DND-41 (cell line): Measurements from ENCODE around the gene OR13J1.

Experiments
- ATAC-seq: fragments of 200-7000 bp; cut with Tn5 transposase; 3 replicates; pipeline ENCODE4 v1.9.1; 2021; ENCODE audit warnings: low read depth; ENCODE audit not compliant: insufficient read depth
- DNase-seq: peaks from one replicate; pipeline ENCODE4 v3.0.0-alpha.2; 2020
- H2AFZ ChIP-seq: 2 replicates; pipeline ENCODE4 v1.6.0; 2012; ENCODE audit warnings: low read depth, low read length
- H3K27ac ChIP-seq: 2 replicates; pipeline ENCODE4 v1.5.1; 2012; ENCODE audit warnings: low read length, inconsistent platforms
- H3K27me3 ChIP-seq: fragments of 200-600 bp; sonication (generic); 2 replicates; pipeline ENCODE4 v1.6.0; 2012; ENCODE audit warnings: low read length, mild to moderate bottlenecking, inconsistent platforms; ENCODE audit not compliant: insufficient read depth, poor library complexity
- H3K36me3 ChIP-seq: 2 replicates; pipeline ENCODE4 v1.5.1; 2012; ENCODE audit warnings: low read length, inconsistent platforms; ENCODE audit not compliant: insufficient read depth
- H3K4me1 ChIP-seq: 2 replicates; pipeline ENCODE4 v1.5.1; 2012; ENCODE audit warnings: mild to moderate bottlenecking, low read length; ENCODE audit not compliant: insufficient read depth
- H3K4me2 ChIP-seq: 2 replicates; pipeline ENCODE4 v1.6.0; 2012; ENCODE audit warnings: mild to moderate bottlenecking, moderate library complexity, low read length, inconsistent platforms; ENCODE audit not compliant: insufficient read depth
- H3K4me3 ChIP-seq, 2 experiments: fragments of 200-600 bp in 1 of 2; shearing (Covaris generic) in 1 of 2; 2 replicates each; pipeline ENCODE4 v1.5.1; 2012 to 2016; ENCODE audit warnings: inconsistent platforms in 2 of 2, low read length in 2 of 2, mild to moderate bottlenecking in 2 of 2, low read depth in 1 of 2, moderate library complexity in 1 of 2
- H3K79me2 ChIP-seq: 2 replicates; pipeline ENCODE4 v1.6.0; 2012; ENCODE audit warnings: low read length, inconsistent platforms; ENCODE audit not compliant: insufficient read depth
- H3K9ac ChIP-seq: 2 replicates; pipeline ENCODE4 v1.6.0; 2012; ENCODE audit warnings: low read depth, mild to moderate bottlenecking, inconsistent platforms, low read length, moderate library complexity
- H3K9me3 ChIP-seq: 2 replicates; pipeline ENCODE4 v1.5.1; 2012; ENCODE audit warnings: low read length, moderate library complexity, mild to moderate bottlenecking, inconsistent platforms; ENCODE audit not compliant: insufficient read depth, severe bottlenecking
- H4K20me1 ChIP-seq: 2 replicates; pipeline ENCODE4 v1.6.0; 2012; ENCODE audit warnings: low read length; ENCODE audit not compliant: insufficient read depth
- EZH2 ChIP-seq: IDR thresholded peaks from 3 replicates; pipeline ENCODE4 v1.6.1; 2012; ENCODE audit warnings: borderline replicate concordance, low read depth, mild to moderate bottlenecking, moderate library complexity, low read length, inconsistent platforms; ENCODE audit not compliant: severe bottlenecking
- TF ChIP-seq, protein P1 (sequence below): IDR thresholded peaks from 2 replicates; pipeline ENCODE4 v1.5.1; 2012; ENCODE audit warnings: borderline replicate concordance, low read length, moderate library complexity, mild to moderate bottlenecking; ENCODE audit not compliant: poor library complexity, severe bottlenecking; ENCODE audit errors: extremely low read depth

Gene OR13J1

DNA sequence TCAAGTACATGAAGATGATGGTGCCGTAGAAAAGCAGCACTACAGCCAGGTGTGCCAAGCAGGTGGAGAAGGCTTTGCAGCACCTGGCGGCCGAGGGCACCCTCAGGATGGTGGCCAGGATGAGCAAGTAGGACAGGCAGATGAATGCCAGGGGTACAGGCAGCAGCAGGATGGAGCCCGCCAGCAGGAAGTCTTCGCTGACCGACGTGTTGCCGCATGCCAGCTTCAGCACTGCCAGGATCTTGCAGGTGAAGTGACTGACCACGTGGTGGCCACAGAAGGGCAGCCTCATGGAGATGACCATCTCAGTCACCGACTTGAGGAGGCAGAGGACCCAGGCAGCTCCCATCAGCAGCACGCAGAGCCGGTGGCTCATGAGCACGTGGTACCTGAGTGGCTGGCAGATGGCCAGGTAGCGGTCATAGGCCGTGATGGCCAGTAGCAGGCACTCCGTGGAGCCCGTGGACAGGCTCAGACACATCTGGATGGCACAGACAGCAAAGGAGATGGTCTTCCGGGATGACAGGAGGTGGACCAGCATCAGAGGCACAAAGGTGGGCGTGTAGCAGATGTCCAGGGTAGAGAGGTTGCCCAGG, 482 bp downstream of the OR13J1 start:
- H3K36me3 ChIP-seq: no peaks in the 10 kb centered on the region
- H3K79me2 ChIP-seq: no peaks in the 10 kb centered on the region
- H3K27ac ChIP-seq: no peak overlapping the region
- no peak overlapping the region for H2AFZ ChIP-seq
- H3K4me2 ChIP-seq: no peak overlapping the region
- no peak for TF ChIP-seq EZH2
- TF ChIP-seq, protein P1, sequence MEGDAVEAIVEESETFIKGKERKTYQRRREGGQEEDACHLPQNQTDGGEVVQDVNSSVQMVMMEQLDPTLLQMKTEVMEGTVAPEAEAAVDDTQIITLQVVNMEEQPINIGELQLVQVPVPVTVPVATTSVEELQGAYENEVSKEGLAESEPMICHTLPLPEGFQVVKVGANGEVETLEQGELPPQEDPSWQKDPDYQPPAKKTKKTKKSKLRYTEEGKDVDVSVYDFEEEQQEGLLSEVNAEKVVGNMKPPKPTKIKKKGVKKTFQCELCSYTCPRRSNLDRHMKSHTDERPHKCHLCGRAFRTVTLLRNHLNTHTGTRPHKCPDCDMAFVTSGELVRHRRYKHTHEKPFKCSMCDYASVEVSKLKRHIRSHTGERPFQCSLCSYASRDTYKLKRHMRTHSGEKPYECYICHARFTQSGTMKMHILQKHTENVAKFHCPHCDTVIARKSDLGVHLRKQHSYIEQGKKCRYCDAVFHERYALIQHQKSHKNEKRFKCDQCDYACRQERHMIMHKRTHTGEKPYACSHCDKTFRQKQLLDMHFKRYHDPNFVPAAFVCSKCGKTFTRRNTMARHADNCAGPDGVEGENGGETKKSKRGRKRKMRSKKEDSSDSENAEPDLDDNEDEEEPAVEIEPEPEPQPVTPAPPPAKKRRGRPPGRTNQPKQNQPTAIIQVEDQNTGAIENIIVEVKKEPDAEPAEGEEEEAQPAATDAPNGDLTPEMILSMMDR: no peak
- H3K4me1 ChIP-seq: no peaks in the 10 kb centered on the region
- no peaks in the 10 kb centered on the region for H3K27me3 ChIP-seq
- no peaks in the 10 kb centered on the region for H4K20me1 ChIP-seq
- H3K9ac ChIP-seq: no peak overlapping the region
- ATAC-seq: no peak
- H3K4me3 ChIP-seq: no peak overlapping the region
- DNase-seq: no peak
- H3K9me3 ChIP-seq: no peaks in the 10 kb centered on the region

DNA sequence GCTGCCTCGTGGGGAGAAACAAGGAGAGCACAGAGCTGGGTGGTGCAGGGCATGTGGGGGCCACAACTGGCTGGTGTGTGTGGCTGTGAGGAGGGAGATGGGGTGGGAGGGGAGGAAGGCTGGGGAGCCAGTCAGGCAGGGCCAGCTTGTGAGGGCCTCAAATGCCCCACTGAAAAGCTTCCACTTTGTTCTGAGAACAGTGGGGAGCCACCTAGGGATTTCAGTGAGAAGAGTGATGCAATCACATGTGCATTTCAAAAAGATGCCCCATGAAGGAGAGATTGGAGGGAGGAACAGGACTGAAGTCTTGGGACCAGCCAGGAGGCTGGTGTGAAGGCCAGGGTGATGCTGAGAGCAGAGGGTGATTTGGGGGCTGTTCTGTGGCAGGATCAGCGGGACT, 1.3 kb downstream of the OR13J1 start:
- H3K4me2 ChIP-seq: no peak overlapping the region
- TF ChIP-seq, protein P1: no peak
- TF ChIP-seq EZH2: no peak
- DNase-seq: no peak
- no peaks in the 10 kb centered on the region for H4K20me1 ChIP-seq
- H3K9me3 ChIP-seq: no peaks in the 10 kb centered on the region
- H3K9ac ChIP-seq: no peak overlapping the region
- no peak for ATAC-seq
- no peaks in the 10 kb centered on the region for H3K4me1 ChIP-seq
- no peak overlapping the region for H3K4me3 ChIP-seq
- H3K27ac ChIP-seq: no peak overlapping the region
- H2AFZ ChIP-seq: no peak overlapping the region
- no peaks in the 10 kb centered on the region for H3K79me2 ChIP-seq
- no peaks in the 10 kb centered on the region for H3K36me3 ChIP-seq
- H3K27me3 ChIP-seq: no peaks in the 10 kb centered on the region

- Histone ChIP-seq H3K27ac (no peak overlapping the region), H3K4me2 (no peak overlapping the region), H3K4me1 (no peaks in the 10 kb centered on the region), H3K27me3 (no peaks in the 10 kb centered on the region), H3K9me3 (no peaks in the 10 kb centered on the region), H2AFZ (no peak overlapping the region), H3K9ac (no peak overlapping the region), H3K79me2 (no peaks in the 10 kb centered on the region), H3K36me3 (no peaks in the 10 kb centered on the region), H4K20me1 (no peaks in the 10 kb centered on the region), H3K4me3 (no peak overlapping the region)
- no peak for TF ChIP-seq EZH2
- TF ChIP-seq, protein P1: no peak
- no peak for ATAC-seq
- DNase-seq: no peak
Measured at GRCh38 chr9:35867538-35867937, 2.7 kb downstream of the OR13J1 start.
